WTC11 (cell line): ENCODE data around the gene NOTO.

Experiments
- TF ChIP-seq, protein P1 (sequence below): fragments of 250-450 bp; sonication (Bioruptor Pico); IDR thresholded peaks from 2 replicates; pipeline ENCODE4 v1.9.0; 2021; ENCODE audit warnings: mild to moderate bottlenecking, borderline replicate concordance
- TF ChIP-seq, protein P2 (sequence below): fragments of 200-600 bp; IDR thresholded peaks from 2 replicates; pipeline ENCODE4 v1.8.0; 2022; ENCODE audit warnings: antibody characterized with exemption
- TF ChIP-seq, protein P3 (sequence below): sonication (generic); formaldehyde crosslinking; IDR thresholded peaks from 2 replicates; pipeline ENCODE4 v1.8.1; 2023; ENCODE audit warnings: mild to moderate bottlenecking, missing genetic modification reagents, moderate library complexity

DNA sequence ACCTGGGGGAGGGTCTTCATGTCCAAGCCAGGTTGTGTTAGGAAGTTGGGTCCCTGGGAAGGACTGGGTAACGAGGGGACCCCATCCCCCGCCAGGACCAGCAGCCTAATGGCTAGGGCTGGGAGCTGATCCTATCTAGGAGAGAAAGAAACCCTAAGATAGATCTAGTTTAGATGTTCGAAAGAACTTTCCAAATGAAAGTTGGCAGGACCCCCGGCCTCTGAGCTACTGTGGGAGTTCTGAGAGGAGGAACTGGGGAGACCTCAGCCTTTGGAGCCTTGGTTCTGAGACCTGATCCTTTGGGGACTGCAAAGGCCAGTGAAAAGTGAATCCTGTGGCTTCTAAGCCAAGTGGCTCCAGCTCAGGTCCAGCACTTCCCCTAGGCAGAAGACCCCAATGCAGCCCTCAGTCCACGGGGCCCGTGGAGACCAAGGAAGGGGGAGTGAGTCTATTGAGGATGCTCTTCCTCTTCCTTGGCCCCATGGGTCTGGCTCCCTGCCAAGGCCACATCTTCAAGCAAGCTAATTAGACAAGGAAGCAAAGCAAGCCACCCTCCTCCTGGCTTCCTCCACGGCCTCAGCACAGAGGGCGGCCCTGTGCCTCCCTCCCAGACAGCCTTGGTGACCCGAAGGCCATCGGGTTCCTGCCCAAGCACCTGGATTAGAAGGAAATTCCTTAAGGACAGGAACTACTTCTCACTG is 55.2 kb downstream of the NOTO start:
- TF ChIP-seq, protein P1, sequence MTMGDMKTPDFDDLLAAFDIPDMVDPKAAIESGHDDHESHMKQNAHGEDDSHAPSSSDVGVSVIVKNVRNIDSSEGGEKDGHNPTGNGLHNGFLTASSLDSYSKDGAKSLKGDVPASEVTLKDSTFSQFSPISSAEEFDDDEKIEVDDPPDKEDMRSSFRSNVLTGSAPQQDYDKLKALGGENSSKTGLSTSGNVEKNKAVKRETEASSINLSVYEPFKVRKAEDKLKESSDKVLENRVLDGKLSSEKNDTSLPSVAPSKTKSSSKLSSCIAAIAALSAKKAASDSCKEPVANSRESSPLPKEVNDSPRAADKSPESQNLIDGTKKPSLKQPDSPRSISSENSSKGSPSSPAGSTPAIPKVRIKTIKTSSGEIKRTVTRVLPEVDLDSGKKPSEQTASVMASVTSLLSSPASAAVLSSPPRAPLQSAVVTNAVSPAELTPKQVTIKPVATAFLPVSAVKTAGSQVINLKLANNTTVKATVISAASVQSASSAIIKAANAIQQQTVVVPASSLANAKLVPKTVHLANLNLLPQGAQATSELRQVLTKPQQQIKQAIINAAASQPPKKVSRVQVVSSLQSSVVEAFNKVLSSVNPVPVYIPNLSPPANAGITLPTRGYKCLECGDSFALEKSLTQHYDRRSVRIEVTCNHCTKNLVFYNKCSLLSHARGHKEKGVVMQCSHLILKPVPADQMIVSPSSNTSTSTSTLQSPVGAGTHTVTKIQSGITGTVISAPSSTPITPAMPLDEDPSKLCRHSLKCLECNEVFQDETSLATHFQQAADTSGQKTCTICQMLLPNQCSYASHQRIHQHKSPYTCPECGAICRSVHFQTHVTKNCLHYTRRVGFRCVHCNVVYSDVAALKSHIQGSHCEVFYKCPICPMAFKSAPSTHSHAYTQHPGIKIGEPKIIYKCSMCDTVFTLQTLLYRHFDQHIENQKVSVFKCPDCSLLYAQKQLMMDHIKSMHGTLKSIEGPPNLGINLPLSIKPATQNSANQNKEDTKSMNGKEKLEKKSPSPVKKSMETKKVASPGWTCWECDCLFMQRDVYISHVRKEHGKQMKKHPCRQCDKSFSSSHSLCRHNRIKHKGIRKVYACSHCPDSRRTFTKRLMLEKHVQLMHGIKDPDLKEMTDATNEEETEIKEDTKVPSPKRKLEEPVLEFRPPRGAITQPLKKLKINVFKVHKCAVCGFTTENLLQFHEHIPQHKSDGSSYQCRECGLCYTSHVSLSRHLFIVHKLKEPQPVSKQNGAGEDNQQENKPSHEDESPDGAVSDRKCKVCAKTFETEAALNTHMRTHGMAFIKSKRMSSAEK (CRISPR knock-in tag), result no peak
- TF ChIP-seq, protein P2, sequence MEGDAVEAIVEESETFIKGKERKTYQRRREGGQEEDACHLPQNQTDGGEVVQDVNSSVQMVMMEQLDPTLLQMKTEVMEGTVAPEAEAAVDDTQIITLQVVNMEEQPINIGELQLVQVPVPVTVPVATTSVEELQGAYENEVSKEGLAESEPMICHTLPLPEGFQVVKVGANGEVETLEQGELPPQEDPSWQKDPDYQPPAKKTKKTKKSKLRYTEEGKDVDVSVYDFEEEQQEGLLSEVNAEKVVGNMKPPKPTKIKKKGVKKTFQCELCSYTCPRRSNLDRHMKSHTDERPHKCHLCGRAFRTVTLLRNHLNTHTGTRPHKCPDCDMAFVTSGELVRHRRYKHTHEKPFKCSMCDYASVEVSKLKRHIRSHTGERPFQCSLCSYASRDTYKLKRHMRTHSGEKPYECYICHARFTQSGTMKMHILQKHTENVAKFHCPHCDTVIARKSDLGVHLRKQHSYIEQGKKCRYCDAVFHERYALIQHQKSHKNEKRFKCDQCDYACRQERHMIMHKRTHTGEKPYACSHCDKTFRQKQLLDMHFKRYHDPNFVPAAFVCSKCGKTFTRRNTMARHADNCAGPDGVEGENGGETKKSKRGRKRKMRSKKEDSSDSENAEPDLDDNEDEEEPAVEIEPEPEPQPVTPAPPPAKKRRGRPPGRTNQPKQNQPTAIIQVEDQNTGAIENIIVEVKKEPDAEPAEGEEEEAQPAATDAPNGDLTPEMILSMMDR, result no peak
- TF ChIP-seq, protein P3, sequence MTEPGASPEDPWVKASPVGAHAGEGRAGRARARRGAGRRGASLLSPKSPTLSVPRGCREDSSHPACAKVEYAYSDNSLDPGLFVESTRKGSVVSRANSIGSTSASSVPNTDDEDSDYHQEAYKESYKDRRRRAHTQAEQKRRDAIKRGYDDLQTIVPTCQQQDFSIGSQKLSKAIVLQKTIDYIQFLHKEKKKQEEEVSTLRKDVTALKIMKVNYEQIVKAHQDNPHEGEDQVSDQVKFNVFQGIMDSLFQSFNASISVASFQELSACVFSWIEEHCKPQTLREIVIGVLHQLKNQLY (CRISPR knock-in tag), result no peak
